Measurements from ENCODE around the gene HSPB8. TPM values are rescaled to one million over a fixed set of nuclear protein-coding genes. Genes with fewer than 3 reads are reported as not detected.
A peak's percentile ranks its signal among the peaks of the same experiment; 100 is the strongest.

HSPB8 gene
- total RNA-seq, 1 experiment from 2014 or later = 6.7 TPM

- Mint-ChIP-seq H3K4me3 (peak overlapping the region; percentile 58), H3K27me3 (ENCODE audit: low read depth) (no peaks in the 10 kb centered on the region), H3K27ac (peak overlapping the region; percentile 84), H3K4me1 (peaks cover 50% of the 10 kb centered on the region), H3K36me3 (no peaks in the 10 kb centered on the region), H3K9me3 (no peaks in the 10 kb centered on the region)
- CTCF ChIA-PET = interaction anchor here (2.1 to 2.8 kb wide), 2 partner anchors 143 to 232 kb away, joined by 6 to 15 read pairs; no protein-coding TSS in a partner anchor
- POLR2A ChIA-PET = interaction anchor here (2.5 kb wide), 1 partner anchor 27 kb away, joined by 14 read pairs; no protein-coding TSS in a partner anchor
- no peak for ATAC-seq
- peak; percentile 61; the same call in 1 of the 2 replicates for TF ChIP-seq NFE2L1 (CRISPR knock-in tag; IDR thresholded peaks at IDR 0.05)
- TF ChIP-seq SMAD3 (CRISPR knock-in tag; IDR thresholded peaks at IDR 0.05; ENCODE audit: borderline replicate concordance) = no peak
- no peak for TF ChIP-seq E2F4 (CRISPR knock-in tag; IDR thresholded peaks at IDR 0.05; ENCODE audit: borderline replicate concordance, low read depth)
- DNase-seq (ENCODE audit: low spot score) = no peak
These were observed 1.8 kb downstream of the HSPB8 start for GRCh38 chr12:119180380-119181040.

GRCh38 chr12:119181202-119181601, 2.5 kb downstream of the HSPB8 start:
- DNase-seq (ENCODE audit: low spot score) = no peak
- H3K4me3 Mint-ChIP-seq = peak overlapping the region; percentile 41
- ChIA-PET POLR2A (no interaction called here), CTCF (no interaction called here)
- no peaks in the 10 kb centered on the region for H3K36me3 Mint-ChIP-seq
- no peaks in the 10 kb centered on the region for H3K27me3 Mint-ChIP-seq (ENCODE audit: low read depth)
- peaks cover 47% of the 10 kb centered on the region for H3K4me1 Mint-ChIP-seq
- ATAC-seq = no peak
- TF ChIP-seq ZNF532 (CRISPR knock-in tag; IDR thresholded peaks at IDR 0.05; ENCODE audit: borderline replicate concordance) = no peak
- no peak for TF ChIP-seq ELF4 (CRISPR knock-in tag; IDR thresholded peaks at IDR 0.05; ENCODE audit: low read depth)
- TF ChIP-seq MYBL2 (CRISPR knock-in tag; IDR thresholded peaks at IDR 0.05) = no peak
- TF ChIP-seq, protein P1, sequence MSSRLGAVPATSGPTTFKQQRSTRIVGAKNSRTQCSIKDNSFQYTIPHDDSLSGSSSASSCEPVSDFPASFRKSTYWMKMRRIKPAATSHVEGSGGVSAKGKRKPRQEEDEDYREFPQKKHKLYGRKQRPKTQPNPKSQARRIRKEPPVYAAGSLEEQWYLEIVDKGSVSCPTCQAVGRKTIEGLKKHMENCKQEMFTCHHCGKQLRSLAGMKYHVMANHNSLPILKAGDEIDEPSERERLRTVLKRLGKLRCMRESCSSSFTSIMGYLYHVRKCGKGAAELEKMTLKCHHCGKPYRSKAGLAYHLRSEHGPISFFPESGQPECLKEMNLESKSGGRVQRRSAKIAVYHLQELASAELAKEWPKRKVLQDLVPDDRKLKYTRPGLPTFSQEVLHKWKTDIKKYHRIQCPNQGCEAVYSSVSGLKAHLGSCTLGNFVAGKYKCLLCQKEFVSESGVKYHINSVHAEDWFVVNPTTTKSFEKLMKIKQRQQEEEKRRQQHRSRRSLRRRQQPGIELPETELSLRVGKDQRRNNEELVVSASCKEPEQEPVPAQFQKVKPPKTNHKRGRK (CRISPR knock-in tag; IDR thresholded peaks at IDR 0.05; ENCODE audit: borderline replicate concordance) = no peak
- TF ChIP-seq CREM (CRISPR knock-in tag; IDR thresholded peaks at IDR 0.05) = no peak
- TF ChIP-seq ZNF317 (CRISPR knock-in tag; IDR thresholded peaks at IDR 0.05; ENCODE audit: borderline replicate concordance, low read depth) = no peak
- TF ChIP-seq SP1 (CRISPR knock-in tag; conservative IDR thresholded peaks at IDR 0.05) = no peak
- TF ChIP-seq SMAD4 (CRISPR knock-in tag; IDR thresholded peaks at IDR 0.05) = no peak
- no peak for TF ChIP-seq E2F4 (CRISPR knock-in tag; IDR thresholded peaks at IDR 0.05; ENCODE audit: borderline replicate concordance, low read depth)
- H3K9me3 Mint-ChIP-seq = no peaks in the 10 kb centered on the region
- H3K27ac Mint-ChIP-seq = peak overlapping the region; percentile 84

- DNase-seq (ENCODE audit: low spot score) = no peak
- TF ChIP-seq SMAD4 (CRISPR knock-in tag; IDR thresholded peaks at IDR 0.05) = no peak
- TF ChIP-seq ZBTB21 (CRISPR knock-in tag; IDR thresholded peaks at IDR 0.05; ENCODE audit: borderline replicate concordance) = no peak
- TF ChIP-seq, protein P2, sequence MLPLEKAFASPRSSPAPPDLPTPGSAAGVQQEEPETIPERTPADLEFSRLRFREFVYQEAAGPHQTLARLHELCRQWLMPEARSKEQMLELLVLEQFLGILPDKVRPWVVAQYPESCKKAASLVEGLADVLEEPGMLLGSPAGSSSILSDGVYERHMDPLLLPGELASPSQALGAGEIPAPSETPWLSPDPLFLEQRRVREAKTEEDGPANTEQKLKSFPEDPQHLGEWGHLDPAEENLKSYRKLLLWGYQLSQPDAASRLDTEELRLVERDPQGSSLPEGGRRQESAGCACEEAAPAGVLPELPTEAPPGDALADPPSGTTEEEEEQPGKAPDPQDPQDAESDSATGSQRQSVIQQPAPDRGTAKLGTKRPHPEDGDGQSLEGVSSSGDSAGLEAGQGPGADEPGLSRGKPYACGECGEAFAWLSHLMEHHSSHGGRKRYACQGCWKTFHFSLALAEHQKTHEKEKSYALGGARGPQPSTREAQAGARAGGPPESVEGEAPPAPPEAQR (CRISPR knock-in tag; IDR thresholded peaks at IDR 0.05) = no peak
- no peak for TF ChIP-seq CREB1 (CRISPR knock-in tag; IDR thresholded peaks at IDR 0.05)
- no peak for TF ChIP-seq ZNF671 (CRISPR knock-in tag; IDR thresholded peaks at IDR 0.05)
- no peak for TF ChIP-seq E2F4 (CRISPR knock-in tag; IDR thresholded peaks at IDR 0.05; ENCODE audit: borderline replicate concordance, low read depth)
- no peak for TF ChIP-seq RELA (CRISPR knock-in tag; IDR thresholded peaks at IDR 0.05; ENCODE audit: borderline replicate concordance)
- Mint-ChIP-seq H3K27me3 (ENCODE audit: low read depth) (no peaks in the 10 kb centered on the region), H3K4me3 (no peak overlapping the region), H3K9me3 (no peaks in the 10 kb centered on the region), H3K27ac (no peak overlapping the region), H3K4me1 (peaks cover 39% of the 10 kb centered on the region), H3K36me3 (no peaks in the 10 kb centered on the region)
- ChIA-PET CTCF (no interaction called here), POLR2A (interaction anchor here (0.5 kb wide), 1 partner anchor 1046 kb away, joined by 4 read pairs; no protein-coding TSS in a partner anchor)
- ATAC-seq = no peak
These were observed 3.2 kb downstream of the HSPB8 start for GRCh38 chr12:119181944-119182343.

All from WTC11 (cell line).